Frontal cortex (tissue), 4 donors: Measurements from ENCODE around the gene PLA2G3. TPM values are rescaled to one million over a fixed set of nuclear protein-coding genes. Genes with fewer than 3 reads are reported as not detected.

Source experiments
- DNase-seq, 2 donors: peaks; one replicate each; pipeline ENCODE4 v3.0.0; 2012; ENCODE audit warnings: low spot score in 2 of 2
- FAIRE-seq: peaks from 2 replicates; lab custom pipeline; 2012; peaks lifted over from hg19 to GRCh38; lab: Jason Lieb, UNC
- total RNA-seq: library from RNA; depleted of rRNA; stranded (reverse); fragments of >200 nt; gene quantifications from one replicate; pipeline ENCODE4 v1.2.3, GENCODE V29; 2014
- donor health status: control.
- donor health status: control.
- donor health status: control.

The PLA2G3 gene
- total RNA-seq, 1 donor from 2014 or later = under 0.01 TPM

DNA sequence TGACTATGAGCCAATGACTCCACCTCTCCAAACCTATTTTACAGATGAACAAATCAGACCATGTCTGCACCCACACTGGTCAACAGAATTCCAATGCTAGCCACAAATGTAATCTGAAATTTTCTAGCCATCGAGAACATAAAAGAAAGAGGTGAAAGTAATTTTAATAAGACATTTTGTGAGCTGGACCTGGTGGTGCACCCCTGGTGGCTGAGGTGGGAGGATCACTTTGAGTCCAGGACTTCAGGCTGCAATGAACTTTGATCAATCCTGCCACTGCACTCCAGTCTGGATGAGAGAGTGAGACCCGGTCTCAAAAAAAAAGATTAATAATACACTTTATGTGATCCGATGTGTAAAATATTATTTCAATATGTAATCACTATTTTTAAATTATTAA lies 10.3 kb upstream of the PLA2G3 start:
- FAIRE-seq (no peak), DNase-seq (no peak)

DNA sequence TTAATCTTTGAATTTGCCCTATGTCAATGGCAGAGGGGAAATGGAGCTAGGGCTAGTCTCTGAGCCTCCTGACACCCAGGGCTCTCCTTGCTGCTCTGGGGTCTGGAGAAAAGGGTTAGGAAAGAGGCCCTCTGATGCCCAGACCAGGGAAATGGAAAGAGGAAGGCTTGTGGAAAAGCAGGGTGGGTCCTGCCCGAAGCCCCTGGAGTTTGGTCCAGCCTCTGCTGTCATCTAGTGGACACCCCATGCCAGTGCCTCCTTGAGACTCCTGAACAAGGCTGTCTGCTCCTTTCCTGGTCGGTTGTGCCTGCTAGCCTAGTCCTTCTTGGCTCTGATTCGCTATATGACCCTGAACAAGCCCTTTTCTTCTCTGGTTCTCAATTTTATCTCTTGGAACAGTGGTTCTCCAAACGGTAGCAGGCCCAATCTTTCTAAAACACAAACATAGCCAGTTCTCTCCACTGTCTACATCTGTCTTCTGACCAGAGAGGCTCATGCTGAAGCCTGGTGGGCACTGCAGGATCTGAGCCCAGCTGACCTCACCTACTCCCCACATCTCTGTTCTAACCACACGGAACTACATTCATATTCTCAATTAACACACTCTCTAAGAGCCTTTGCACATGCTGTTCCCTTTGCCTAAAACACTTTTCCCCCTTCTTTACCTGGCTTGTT lies 8.8 kb upstream of the PLA2G3 start:
- DNase-seq = peak; percentile 55 to 83
- no peak for FAIRE-seq

GRCh38 chr22:31148488-31148887 lies 8.2 kb upstream of the PLA2G3 start:
- DNase-seq (peak; percentile 4 to 27), FAIRE-seq (no peak)

- no peak for DNase-seq
- no peak for FAIRE-seq
Measured at GRCh38 chr22:31144223-31144622, 3.9 kb upstream of the PLA2G3 start.

DNA sequence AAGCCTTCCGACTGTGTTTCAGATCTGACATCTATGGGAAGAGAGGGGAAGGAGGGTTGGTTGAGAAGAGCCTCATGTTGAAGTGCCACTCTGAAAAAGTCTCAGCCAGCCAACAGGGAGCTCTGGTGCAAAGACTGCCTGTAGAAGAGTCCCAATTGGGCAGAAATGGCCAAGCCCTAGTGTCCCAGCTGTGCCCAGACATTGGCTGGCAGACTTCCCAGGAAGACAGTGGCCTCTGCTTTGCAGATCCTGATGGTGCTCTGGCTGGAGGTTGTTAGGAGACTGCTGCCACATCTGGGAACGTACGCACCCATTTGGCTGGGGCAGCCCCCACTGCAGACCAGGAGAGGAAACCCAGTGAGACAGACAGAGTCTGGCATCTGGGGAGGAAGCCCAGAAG lies 3.2 kb upstream of the PLA2G3 start:
- no peak for FAIRE-seq
- DNase-seq = peak in 1 of 2 donors; percentile 24

DNA sequence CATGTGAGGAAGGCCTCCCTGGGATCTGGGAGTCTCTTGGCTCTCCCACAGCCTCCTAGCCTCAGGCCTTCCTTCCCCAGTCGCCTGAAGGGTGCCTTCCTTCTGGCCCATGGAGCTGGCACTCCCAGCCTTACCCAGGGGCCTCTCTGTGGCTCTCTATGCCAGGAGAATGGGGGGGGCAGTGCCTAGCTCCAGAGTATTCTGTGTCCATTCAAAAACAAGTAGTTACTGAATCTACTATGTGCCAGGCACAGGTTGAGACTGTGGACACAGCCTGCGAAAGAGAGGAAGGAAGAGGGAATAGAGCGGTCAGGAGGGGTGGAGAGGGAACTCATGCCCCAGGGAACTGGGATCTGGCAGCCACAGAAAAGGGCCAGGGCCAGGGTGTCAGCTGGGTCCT lies 2.7 kb upstream of the PLA2G3 start:
- peak in 1 of 2 donors; percentile 6 for DNase-seq
- FAIRE-seq = no peak

- FAIRE-seq = no peak
- DNase-seq = peak in 1 of 2 donors; percentile 4
Measured at GRCh38 chr22:31142285-31142684, 2.0 kb upstream of the PLA2G3 start.

DNA sequence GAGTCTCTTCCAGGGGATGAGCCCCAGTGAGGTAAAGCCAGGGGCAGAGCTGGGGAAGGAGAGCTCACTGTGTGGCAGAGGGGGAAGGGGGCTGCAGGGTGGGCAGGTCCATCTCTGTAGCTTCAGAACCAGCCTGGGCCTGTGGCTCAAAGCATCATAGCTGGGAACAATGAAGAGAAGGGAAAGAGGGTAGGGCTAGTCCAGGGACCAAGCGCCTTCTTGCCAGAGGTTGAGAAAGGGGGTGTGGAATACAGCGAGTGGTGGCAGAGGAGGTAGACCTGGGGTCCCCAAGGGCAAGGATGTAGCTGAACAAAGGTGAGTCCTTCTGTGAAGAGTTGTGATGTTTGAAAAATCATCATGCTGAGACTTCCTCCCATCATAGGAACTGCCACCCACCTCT lies 1.2 kb upstream of the PLA2G3 start:
- DNase-seq = no peak
- FAIRE-seq = no peak

GRCh38 chr22:31140746-31141145 lies 438 bp upstream of the PLA2G3 start:
- DNase-seq = peak in 1 of 2 donors; percentile 2
- FAIRE-seq = no peak

GRCh38 chr22:31139066-31139465 lies 1.2 kb downstream of the PLA2G3 start:
- FAIRE-seq (no peak), DNase-seq (no peak)

DNA sequence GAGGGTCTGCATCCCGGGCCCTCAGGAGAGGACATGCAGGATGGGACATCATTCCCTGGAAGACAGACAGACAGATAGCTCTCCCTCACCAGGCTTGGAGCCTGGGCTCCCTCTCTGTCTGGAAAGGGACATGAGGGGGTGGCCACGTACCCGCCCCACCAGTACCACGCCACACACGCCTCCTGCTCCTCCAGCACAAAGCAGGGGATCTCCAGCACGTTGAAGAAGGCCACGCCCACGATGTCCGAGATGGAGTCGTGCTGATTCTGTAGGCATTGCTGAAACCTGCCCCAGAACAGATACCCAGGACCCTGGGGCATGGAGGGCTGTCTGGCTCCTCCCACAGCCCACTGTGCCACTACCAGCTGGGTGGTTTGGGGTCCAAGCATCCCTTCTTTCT lies 2.2 kb downstream of the PLA2G3 start:
- no peak for DNase-seq
- FAIRE-seq = no peak

GRCh38 chr22:31137721-31138120 lies 2.6 kb downstream of the PLA2G3 start:
- FAIRE-seq (no peak), DNase-seq (no peak)

GRCh38 chr22:31136711-31137110 lies 3.6 kb downstream of the PLA2G3 start:
- FAIRE-seq (no peak), DNase-seq (no peak)

- DNase-seq (peak in 1 of 2 donors; percentile 3), FAIRE-seq (no peak)
Measured at GRCh38 chr22:31136155-31136554, 4.2 kb downstream of the PLA2G3 start.

DNA sequence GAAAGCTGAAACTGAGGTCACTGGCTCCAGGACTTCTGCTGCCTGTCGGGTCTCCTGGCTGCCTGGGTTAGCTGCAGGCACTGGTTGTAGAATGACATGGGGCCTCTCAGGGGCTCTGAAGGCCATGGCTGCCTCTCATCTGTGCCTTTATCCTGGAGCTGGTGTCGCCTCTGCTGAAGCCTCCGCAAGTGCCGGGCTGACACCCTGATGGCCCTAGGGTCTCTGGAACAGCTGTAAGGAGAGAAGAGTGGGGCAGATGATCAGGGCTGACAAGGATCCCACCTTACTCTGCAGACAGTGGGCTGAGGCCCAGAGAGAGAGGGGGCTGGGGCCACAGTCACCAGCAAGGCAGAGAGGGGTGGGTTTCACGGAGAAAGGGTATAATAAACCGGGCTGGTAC lies 4.6 kb downstream of the PLA2G3 start:
- FAIRE-seq = no peak

DNA sequence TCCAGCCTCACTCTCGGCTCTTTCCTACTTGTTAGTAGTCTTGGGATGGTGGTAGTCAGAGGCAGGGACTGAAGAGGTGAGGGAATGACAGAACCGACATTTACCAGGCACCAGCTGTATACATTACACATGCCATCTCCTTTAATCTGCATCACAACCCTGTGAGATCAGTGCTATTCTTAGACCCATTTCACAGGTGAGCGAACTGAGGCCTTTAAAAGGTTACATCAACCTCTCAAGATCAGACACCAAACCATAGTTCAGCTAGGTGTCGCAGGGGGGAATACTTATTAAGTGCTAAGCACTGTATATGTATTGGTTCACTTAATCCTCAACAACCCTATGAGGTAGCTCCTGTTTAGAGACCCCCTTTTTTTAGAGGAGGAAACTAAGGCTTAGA lies 5.6 kb downstream of the PLA2G3 start:
- no peak for FAIRE-seq
- DNase-seq = peak; percentile 12

More for the DNA sequence above, 4.6 kb downstream of the PLA2G3 start:
- peak in 1 of 2 donors; percentile 9 for DNase-seq

DNA sequence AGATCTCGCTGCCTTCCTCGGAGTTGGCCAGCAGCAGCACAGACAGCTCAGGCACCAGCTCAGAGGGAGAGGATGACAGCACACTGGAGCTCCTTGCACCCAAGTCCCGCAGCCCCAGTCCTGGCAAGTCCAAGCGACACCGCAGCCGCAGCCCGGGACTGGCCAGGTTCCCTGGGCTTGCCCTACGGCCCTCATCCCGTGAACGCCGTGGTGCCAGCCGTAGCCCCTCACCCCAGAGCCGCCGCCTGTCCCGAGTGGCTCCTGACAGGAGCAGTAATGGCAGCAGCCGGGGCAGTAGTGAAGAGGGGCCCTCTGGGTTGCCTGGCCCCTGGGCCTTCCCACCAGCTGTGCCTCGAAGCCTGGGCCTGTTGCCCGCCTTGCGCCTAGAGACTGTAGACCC lies 6.4 kb downstream of the PLA2G3 start:
- no peak for FAIRE-seq
- DNase-seq = peak; percentile 3 to 11

- DNase-seq (no peak), FAIRE-seq (no peak)
Measured at GRCh38 chr22:31130873-31131272, 9.4 kb downstream of the PLA2G3 start.

- DNase-seq = no peak
Measured at GRCh38 chr22:31128156-31128555, 12.2 kb downstream of the PLA2G3 start.

GRCh38 chr22:31127181-31127772 lies 13.0 kb downstream of the PLA2G3 start:
- FAIRE-seq = no peak
- no peak for DNase-seq

More at GRCh38 chr22:31128156-31128555, 12.2 kb downstream of the PLA2G3 start:
- FAIRE-seq = no peak

GRCh38 chr22:31126869-31127175 lies 13.5 kb downstream of the PLA2G3 start:
- DNase-seq (no peak), FAIRE-seq (no peak)
